Uterus (tissue), 4 donors: ENCODE data around the gene ELOVL1. TPM values are rescaled to one million over a fixed set of nuclear protein-coding genes. Genes with fewer than 3 reads are reported as not detected.

Experiments
- DNase-seq, 2 donors: peaks; one replicate each; pipeline ENCODE4 v3.0.0-alpha.2; 2019 to 2020
- H3K27ac ChIP-seq, 2 donors: fragments of 200-600 bp; sonication (generic); 1 replicate in 1 of 2; 2 replicates in 1 of 2; pipeline ENCODE4 v1.5.1; 2016 to 2018
- H3K27me3 ChIP-seq, 2 donors: fragments of 200-600 bp; sonication (generic); one replicate each; pipeline ENCODE4 v1.5.1; 2018 to 2019; ENCODE audit warnings: control low read depth in 1 of 2
- H3K36me3 ChIP-seq, 2 donors: fragments of 200-600 bp; sonication (generic); one replicate each; pipeline ENCODE4 v1.5.1; 2019; ENCODE audit warnings: control low read depth in 1 of 2
- H3K4me1 ChIP-seq, 2 donors: fragments of 200-600 bp; sonication (generic); one replicate each; pipeline ENCODE4 v1.5.1; 2018 to 2019; ENCODE audit warnings: control low read depth in 1 of 2
- H3K4me3 ChIP-seq, 2 donors: fragments of 200-600 bp; sonication (generic); 1 replicate in 1 of 2; 2 replicates in 1 of 2; pipeline ENCODE4 v1.5.1; 2018 to 2019; ENCODE audit warnings: mild to moderate bottlenecking in 1 of 2
- H3K9me3 ChIP-seq, 2 donors: fragments of 200-600 bp; sonication (generic); one replicate each; pipeline ENCODE4 v1.5.1; 2019; ENCODE audit warnings: control low read depth in 1 of 2
- POLR2A ChIP-seq, 2 donors: fragments of 450-650 bp; IDR thresholded peaks; one replicate each; pipeline ENCODE4 v1.6.1; 2016; ENCODE audit warnings: antibody characterized with exemption in 2 of 2, mild to moderate bottlenecking in 1 of 2, moderate library complexity in 1 of 2
- intact Hi-C: fragments of 100-400 bp; cut with DNase I; formaldehyde crosslinking; loops from one replicate; pipeline ENCODE4 v1.15.1; 2023; ENCODE audit warnings: low total_unique reads
- total RNA-seq, 4 donors: library from RNA; depleted of rRNA in 3 of 4; stranded (reverse); fragments of >200 nt in 3 of 4; gene quantifications; one replicate each; pipeline versions ENCODE4 v1.1.0 to v1.2.4, GENCODE V29; 2014 to 2023
- TF ChIP-seq, protein P1 (sequence below), 4 experiments: fragments of 200-600 bp in 2 of 4; fragments of 450-650 bp in 2 of 4; sonication (generic) in 2 of 4; IDR thresholded peaks; one replicate each; pipeline ENCODE4 v1.5.1; 2016 to 2019; ENCODE audit warnings: antibody characterized with exemption in 4 of 4, mild to moderate bottlenecking in 2 of 4, moderate library complexity in 1 of 4
- donor health status: DM: yes; HTN: yes; CAD: no.

ELOVL1 gene
- total RNA-seq, 4 donors from 2014 or later, result 7.9 to 62.8 (median 34.9) TPM

DNA sequence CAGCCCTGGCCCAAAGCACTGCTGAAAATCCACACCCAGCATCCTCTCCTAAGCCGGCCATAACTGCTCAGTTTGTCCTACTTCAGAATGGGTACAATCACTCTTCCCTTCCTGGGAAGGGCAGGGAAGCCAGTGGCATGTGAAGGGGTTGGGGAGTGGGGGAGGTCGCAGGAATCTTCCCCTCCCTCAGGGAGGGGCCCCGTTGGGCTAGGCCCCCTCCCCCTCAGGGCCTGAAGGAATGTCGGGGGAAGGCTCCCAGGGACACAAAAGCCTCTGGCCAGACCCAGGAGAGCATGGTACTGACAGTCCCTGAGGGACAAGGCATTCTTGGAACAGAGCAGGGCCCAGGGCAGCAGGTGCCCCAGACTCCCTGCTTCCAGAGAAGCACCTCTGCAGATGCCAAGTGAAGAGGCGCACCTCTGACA, 1.2 kb downstream of the ELOVL1 start:
- Histone ChIP-seq H3K27me3 (no peaks in the 10 kb centered on the region), H3K4me1 (peaks cover 7 to 10% of the 10 kb centered on the region in 2 donors), H3K4me3 (peak overlapping the region; percentile 64 to 65), H3K9me3 (no peaks in the 10 kb centered on the region), H3K27ac (peak overlapping the region; percentile 42 to 96), H3K36me3 (no peaks in the 10 kb centered on the region)
- no peak for TF ChIP-seq POLR2A (IDR thresholded peaks at IDR 0.05)
- TF ChIP-seq, protein P1, sequence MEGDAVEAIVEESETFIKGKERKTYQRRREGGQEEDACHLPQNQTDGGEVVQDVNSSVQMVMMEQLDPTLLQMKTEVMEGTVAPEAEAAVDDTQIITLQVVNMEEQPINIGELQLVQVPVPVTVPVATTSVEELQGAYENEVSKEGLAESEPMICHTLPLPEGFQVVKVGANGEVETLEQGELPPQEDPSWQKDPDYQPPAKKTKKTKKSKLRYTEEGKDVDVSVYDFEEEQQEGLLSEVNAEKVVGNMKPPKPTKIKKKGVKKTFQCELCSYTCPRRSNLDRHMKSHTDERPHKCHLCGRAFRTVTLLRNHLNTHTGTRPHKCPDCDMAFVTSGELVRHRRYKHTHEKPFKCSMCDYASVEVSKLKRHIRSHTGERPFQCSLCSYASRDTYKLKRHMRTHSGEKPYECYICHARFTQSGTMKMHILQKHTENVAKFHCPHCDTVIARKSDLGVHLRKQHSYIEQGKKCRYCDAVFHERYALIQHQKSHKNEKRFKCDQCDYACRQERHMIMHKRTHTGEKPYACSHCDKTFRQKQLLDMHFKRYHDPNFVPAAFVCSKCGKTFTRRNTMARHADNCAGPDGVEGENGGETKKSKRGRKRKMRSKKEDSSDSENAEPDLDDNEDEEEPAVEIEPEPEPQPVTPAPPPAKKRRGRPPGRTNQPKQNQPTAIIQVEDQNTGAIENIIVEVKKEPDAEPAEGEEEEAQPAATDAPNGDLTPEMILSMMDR (IDR thresholded peaks at IDR 0.05), result no peak
- intact Hi-C loops, result no loop called here
- no peak for DNase-seq

GRCh38 chr1:43366179-43366578, 1.6 kb downstream of the ELOVL1 start:
- H3K27ac ChIP-seq, result peak overlapping the region; percentile 42 to 96
- TF ChIP-seq, protein P1 (IDR thresholded peaks at IDR 0.05), result no peak
- no peak for TF ChIP-seq POLR2A (IDR thresholded peaks at IDR 0.05)
- intact Hi-C loops, result no loop called here
- H3K27me3 ChIP-seq, result no peaks in the 10 kb centered on the region
- no peaks in the 10 kb centered on the region for H3K9me3 ChIP-seq
- DNase-seq, result no peak
- H3K4me3 ChIP-seq, result no peak overlapping the region
- peaks cover 7 to 10% of the 10 kb centered on the region in 2 donors for H3K4me1 ChIP-seq
- no peaks in the 10 kb centered on the region for H3K36me3 ChIP-seq

DNA sequence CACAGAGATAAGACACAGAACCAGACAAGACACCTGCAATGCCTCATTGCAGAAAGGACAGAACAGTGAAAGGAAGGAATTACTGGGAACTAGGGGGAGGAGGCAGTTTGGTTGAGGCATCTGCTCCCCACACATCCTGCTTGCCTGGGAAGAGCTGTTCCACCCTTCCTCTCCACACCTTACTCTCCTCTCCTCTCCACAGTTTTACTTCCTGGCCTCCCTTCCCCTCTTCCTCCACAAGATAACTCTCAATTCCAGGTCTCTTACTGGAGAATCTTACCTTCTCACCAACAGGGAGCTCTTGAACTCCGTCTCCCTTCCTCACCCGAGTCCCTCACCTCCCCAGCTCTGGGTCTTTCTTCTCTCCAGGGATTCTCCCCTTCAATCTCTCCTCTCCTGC, 2.1 kb downstream of the ELOVL1 start:
- Histone ChIP-seq H3K4me3 (no peak overlapping the region), H3K4me1 (peaks cover 7 to 10% of the 10 kb centered on the region in 2 donors), H3K27ac (peak overlapping the region in 1 of 2 donors; percentile 96), H3K27me3 (no peaks in the 10 kb centered on the region), H3K9me3 (no peaks in the 10 kb centered on the region), H3K36me3 (no peaks in the 10 kb centered on the region)
- no peak for TF ChIP-seq POLR2A (IDR thresholded peaks at IDR 0.05)
- TF ChIP-seq, protein P1 (IDR thresholded peaks at IDR 0.05), result no peak
- DNase-seq, result no peak
- intact Hi-C loops, result no loop called here

DNA sequence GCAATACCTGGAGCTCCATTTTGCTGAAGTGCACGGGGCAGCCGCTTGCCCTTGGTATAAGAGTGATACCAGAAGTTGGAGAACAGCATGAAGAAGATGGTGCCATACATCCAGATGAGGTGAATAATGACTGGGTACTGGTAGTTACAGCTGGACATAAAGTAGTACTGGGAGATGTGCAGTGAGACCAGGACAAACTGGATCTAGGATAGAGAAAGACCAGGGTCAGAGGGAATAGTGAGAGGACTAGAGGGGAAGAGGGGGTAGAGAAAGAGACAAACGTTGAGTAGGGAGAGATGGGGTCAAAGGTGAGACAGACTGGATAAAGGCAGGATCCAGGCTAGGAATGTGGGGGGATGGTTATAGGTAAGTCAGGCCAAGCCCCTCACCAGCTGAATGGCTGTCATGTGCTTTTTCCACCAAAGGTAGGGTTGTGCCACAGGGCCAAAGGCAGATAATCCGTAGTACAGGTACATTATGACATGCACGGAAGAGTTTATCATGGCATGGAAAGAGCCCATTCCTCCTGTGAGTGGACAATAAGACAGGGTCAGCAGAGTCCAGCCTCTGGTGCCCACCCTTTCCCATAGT, 3.8 kb downstream of the ELOVL1 start:
- Histone ChIP-seq H3K36me3 (no peaks in the 10 kb centered on the region), H3K27ac (no peak overlapping the region), H3K4me3 (no peak overlapping the region), H3K9me3 (no peaks in the 10 kb centered on the region), H3K27me3 (no peaks in the 10 kb centered on the region), H3K4me1 (peaks cover 6 to 13% of the 10 kb centered on the region in 2 donors)
- no peak for TF ChIP-seq POLR2A (IDR thresholded peaks at IDR 0.05)
- TF ChIP-seq, protein P1 (IDR thresholded peaks at IDR 0.05), result no peak
- intact Hi-C loops, result no loop called here
- no peak for DNase-seq

GRCh38 chr1:43363283-43363934, 4.4 kb downstream of the ELOVL1 start:
- Histone ChIP-seq H3K36me3 (no peaks in the 10 kb centered on the region), H3K27me3 (no peaks in the 10 kb centered on the region), H3K9me3 (no peaks in the 10 kb centered on the region), H3K4me3 (no peak overlapping the region), H3K4me1 (peaks cover 0 to 15% of the 10 kb centered on the region in 2 donors), H3K27ac (no peak overlapping the region)
- no peak for DNase-seq
- TF ChIP-seq, protein P1 (IDR thresholded peaks at IDR 0.05), result no peak
- TF ChIP-seq POLR2A (IDR thresholded peaks at IDR 0.05), result no peak
- intact Hi-C loops, result no loop called here
